AG09309 (cell line): ENCODE measurements around the gene CHRNA1.

Experiments used
- DNase-seq: peaks from one replicate; pipeline ENCODE4 v3.0.0-alpha.2; 2010; ENCODE audit warnings: low read depth
- H3K4me3 ChIP-seq: 2 replicates; pipeline ENCODE4 v1.5.1; 2011; ENCODE audit warnings: mild to moderate bottlenecking, low read depth, low read length, moderate library complexity; ENCODE audit not compliant: control insufficient read depth
- CTCF ChIP-seq: IDR thresholded peaks from 2 replicates; pipeline ENCODE4 v1.5.1; 2011; ENCODE audit warnings: mild to moderate bottlenecking, low read depth, low read length, inconsistent platforms; ENCODE audit not compliant: insufficient read depth, control insufficient read depth; ENCODE audit errors: missing control alignments

The CHRNA1 gene

GRCh38 chr2:174764280-174765255, at the start of gene CHRNA1:
Gene CHRNA1, minus strand, starts transcription at chr2:174764472. Its CDS starts 78 bp downstream, at chr2:174764394.
- H3K4me3 ChIP-seq: no peak within 1 kb of the TSS
- TF ChIP-seq CTCF: no peak
- DNase-seq: no peak

GRCh38 chr2:174812037-174812436, 47.8 kb upstream of the CHRNA1 start:
- DNase-seq: no peak
- H3K4me3 ChIP-seq: no peak overlapping the region
- no peak for TF ChIP-seq CTCF

- TF ChIP-seq CTCF: no peak
- DNase-seq: no peak
- H3K4me3 ChIP-seq: no peak overlapping the region
Measured at GRCh38 chr2:174807931-174808330, 43.7 kb upstream of the CHRNA1 start.

- no peak for TF ChIP-seq CTCF
- no peak for DNase-seq
- no peak overlapping the region for H3K4me3 ChIP-seq
Measured at GRCh38 chr2:174805803-174806202, 41.5 kb upstream of the CHRNA1 start.

- DNase-seq: no peak
- no peak overlapping the region for H3K4me3 ChIP-seq
- TF ChIP-seq CTCF: no peak
Measured at GRCh38 chr2:174802459-174802858, 38.2 kb upstream of the CHRNA1 start.

- H3K4me3 ChIP-seq: no peak overlapping the region
- no peak for DNase-seq
- no peak for TF ChIP-seq CTCF
Measured at GRCh38 chr2:174800436-174801205, 36.3 kb upstream of the CHRNA1 start.
